A673 (cell line): ENCODE data around the gene LRP1B. TPM values are rescaled to one million over a fixed set of nuclear protein-coding genes. Genes with fewer than 3 reads are reported as not detected.

Experiments used
- BruUV-seq: library from RNA; stranded (reverse); fragments of 400-500 nt; replicated peaks from 2 replicates; lab custom pipeline; 2021; lab: Mats Ljungman, UMichigan
- CTCF ChIA-PET: fragments of 300-600 bp; sonication (Branson Sonifier 250); formaldehyde crosslinking; loops from one replicate; lab custom pipeline; 2022; ENCODE audit warnings: antibody characterized with exemption; lab: Charles Lee
- POLR2A ChIA-PET: fragments of 300-600 bp; sonication (Branson Sonifier 250); formaldehyde crosslinking; loops from one replicate; lab custom pipeline; 2022; ENCODE audit warnings: antibody characterized with exemption; ENCODE audit not compliant: low non-redundant PET; lab: Charles Lee
- DNase-seq: peaks from one replicate; pipeline ENCODE4 v3.0.0-alpha.2; 2015; ENCODE audit warnings: low spot score
- H3K27ac ChIP-seq: fragments of 200-600 bp; sonication (generic); 2 replicates; pipeline ENCODE4 v1.5.1; 2016; ENCODE audit warnings: mixed run types, low read depth, mild to moderate bottlenecking, mixed read lengths, antibody characterized with exemption, low read length; ENCODE audit not compliant: poor library complexity, severe bottlenecking
- H3K27me3 ChIP-seq: fragments of 200-600 bp; sonication (generic); replicated peaks from 2 replicates; pipeline ENCODE4 v1.6.1; 2017; ENCODE audit warnings: mixed run types, low read depth, mild to moderate bottlenecking, mixed read lengths, antibody characterized with exemption, low read length; ENCODE audit not compliant: insufficient read depth, poor library complexity
- H3K36me3 ChIP-seq: fragments of 200-600 bp; sonication (generic); 2 replicates; pipeline ENCODE4 v1.6.1; 2016; ENCODE audit warnings: mixed run types, mild to moderate bottlenecking, mixed read lengths, antibody characterized with exemption, low read length; ENCODE audit not compliant: insufficient read depth, poor library complexity, severe bottlenecking
- H3K4me1 ChIP-seq: fragments of 200-600 bp; sonication (generic); 2 replicates; pipeline ENCODE4 v1.6.1; 2017; ENCODE audit warnings: mixed run types, mild to moderate bottlenecking, mixed read lengths, antibody characterized with exemption, low read length; ENCODE audit not compliant: insufficient read depth, poor library complexity, severe bottlenecking
- H3K4me3 ChIP-seq: fragments of 200-600 bp; sonication (generic); 2 replicates; pipeline ENCODE4 v1.5.1; 2016; ENCODE audit warnings: low read depth, mixed run types, mild to moderate bottlenecking, mixed read lengths, low read length; ENCODE audit not compliant: poor library complexity, severe bottlenecking
- H3K9me3 ChIP-seq: fragments of 200-600 bp; sonication (generic); 2 replicates; pipeline ENCODE4 v1.6.1; 2016; ENCODE audit warnings: mixed run types, low read depth, mild to moderate bottlenecking, mixed read lengths, antibody characterized with exemption, low read length; ENCODE audit not compliant: poor library complexity, severe bottlenecking
- EZH2 ChIP-seq: fragments of 200-600 bp; sonication (generic); IDR thresholded peaks from 2 replicates; pipeline ENCODE4 v1.6.1; 2017; ENCODE audit warnings: borderline replicate concordance, low read depth, mild to moderate bottlenecking, mixed read lengths, antibody characterized with exemption, low read length; ENCODE audit not compliant: poor library complexity, severe bottlenecking
- intact Hi-C: fragments of 100-400 bp; cut with micrococcal nuclease; formaldehyde crosslinking; loops from one replicate; pipeline ENCODE4 v1.10.0; 2022; ENCODE audit not compliant: unreplicated experiment
- total RNA-seq: library from RNA; stranded (reverse); gene quantifications from 2 replicates; pipeline ENCODE4 v1.2.3, GENCODE V29; 2021
- TF ChIP-seq, protein P1 (sequence below): fragments of 300-800, 200-600 bp; sonication (generic); conservative IDR thresholded peaks from 2 replicates; pipeline ENCODE4 v1.5.1; 2017; ENCODE audit warnings: low read depth, mild to moderate bottlenecking, antibody characterized with exemption, low read length, moderate library complexity, mixed read lengths

LRP1B gene
- total RNA-seq, 1 experiment from 2014 or later = 9.9 TPM

GRCh38 chr2:140401056-140401455 lies 1729.8 kb downstream of the LRP1B start:
- Histone ChIP-seq H3K4me3 (no peak overlapping the region), H3K36me3 (no peaks in the 10 kb centered on the region), H3K9me3 (peaks cover 9% of the 10 kb centered on the region), H3K4me1 (no peaks in the 10 kb centered on the region), H3K27ac (no peak overlapping the region), H3K27me3 (no peaks in the 10 kb centered on the region)
- no peak for DNase-seq
- TF ChIP-seq, protein P1, sequence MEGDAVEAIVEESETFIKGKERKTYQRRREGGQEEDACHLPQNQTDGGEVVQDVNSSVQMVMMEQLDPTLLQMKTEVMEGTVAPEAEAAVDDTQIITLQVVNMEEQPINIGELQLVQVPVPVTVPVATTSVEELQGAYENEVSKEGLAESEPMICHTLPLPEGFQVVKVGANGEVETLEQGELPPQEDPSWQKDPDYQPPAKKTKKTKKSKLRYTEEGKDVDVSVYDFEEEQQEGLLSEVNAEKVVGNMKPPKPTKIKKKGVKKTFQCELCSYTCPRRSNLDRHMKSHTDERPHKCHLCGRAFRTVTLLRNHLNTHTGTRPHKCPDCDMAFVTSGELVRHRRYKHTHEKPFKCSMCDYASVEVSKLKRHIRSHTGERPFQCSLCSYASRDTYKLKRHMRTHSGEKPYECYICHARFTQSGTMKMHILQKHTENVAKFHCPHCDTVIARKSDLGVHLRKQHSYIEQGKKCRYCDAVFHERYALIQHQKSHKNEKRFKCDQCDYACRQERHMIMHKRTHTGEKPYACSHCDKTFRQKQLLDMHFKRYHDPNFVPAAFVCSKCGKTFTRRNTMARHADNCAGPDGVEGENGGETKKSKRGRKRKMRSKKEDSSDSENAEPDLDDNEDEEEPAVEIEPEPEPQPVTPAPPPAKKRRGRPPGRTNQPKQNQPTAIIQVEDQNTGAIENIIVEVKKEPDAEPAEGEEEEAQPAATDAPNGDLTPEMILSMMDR = no peak
- no peak for TF ChIP-seq EZH2
- no TSS peak for BruUV-seq
- CTCF ChIA-PET = no interaction called here
- POLR2A ChIA-PET = no interaction called here
- intact Hi-C loops = no loop called here

- ChIA-PET CTCF (no interaction called here), POLR2A (no interaction called here)
- no peak overlapping the region for H3K4me3 ChIP-seq
- no TSS peak for BruUV-seq
- H3K36me3 ChIP-seq = no peaks in the 10 kb centered on the region
- H3K4me1 ChIP-seq = no peaks in the 10 kb centered on the region
- intact Hi-C loops = no loop called here
- H3K27ac ChIP-seq = no peak overlapping the region
- no peak for TF ChIP-seq EZH2
- TF ChIP-seq, protein P1 = no peak
- DNase-seq = no peak
- no peaks in the 10 kb centered on the region for H3K9me3 ChIP-seq
- no peaks in the 10 kb centered on the region for H3K27me3 ChIP-seq
Observed at GRCh38 chr2:140392824-140393223, 1738.0 kb downstream of the LRP1B start.

DNA sequence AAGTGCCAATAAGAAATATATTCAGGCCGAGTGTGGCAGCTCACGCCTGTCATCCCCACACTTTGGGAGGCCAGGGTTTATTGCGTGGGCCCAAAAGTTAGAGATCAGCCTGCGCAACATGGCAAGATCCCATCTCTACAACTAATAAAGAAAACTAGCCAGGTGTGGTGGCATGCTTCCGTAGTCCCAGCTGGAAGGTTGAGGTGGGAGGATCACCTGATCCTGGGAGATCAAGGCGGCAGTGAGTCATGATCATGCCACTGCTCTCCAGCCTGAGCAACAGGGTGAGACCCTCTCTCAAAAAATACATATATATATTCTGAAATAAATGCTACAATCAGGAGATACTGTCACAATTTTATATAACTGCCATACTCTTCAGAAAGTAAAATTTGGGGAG lies 1745.9 kb downstream of the LRP1B start:
- POLR2A ChIA-PET = no interaction called here

More for the DNA sequence above, 1745.9 kb downstream of the LRP1B start:
- no peaks in the 10 kb centered on the region for H3K36me3 ChIP-seq
- CTCF ChIA-PET = interaction anchor here (0.6 kb wide), 1 partner anchor 64 kb away, joined by 3 read pairs; no protein-coding TSS in a partner anchor
- no peaks in the 10 kb centered on the region for H3K9me3 ChIP-seq
- TF ChIP-seq, protein P1 = no peak
- no peak for TF ChIP-seq EZH2
- intact Hi-C loops = no loop called here
- DNase-seq = no peak
- H3K4me3 ChIP-seq = no peak overlapping the region
- H3K27me3 ChIP-seq = no peaks in the 10 kb centered on the region
- no TSS peak for BruUV-seq
- no peaks in the 10 kb centered on the region for H3K4me1 ChIP-seq
- no peak overlapping the region for H3K27ac ChIP-seq
